ENCODE results near the gene COL5A1.
"Not testable (repeated sequence)": the region's sequence is repeated elsewhere in the genome, so short reads cannot be mapped to it uniquely, and the experiment has no call there.

COL5A1 gene

DNA sequence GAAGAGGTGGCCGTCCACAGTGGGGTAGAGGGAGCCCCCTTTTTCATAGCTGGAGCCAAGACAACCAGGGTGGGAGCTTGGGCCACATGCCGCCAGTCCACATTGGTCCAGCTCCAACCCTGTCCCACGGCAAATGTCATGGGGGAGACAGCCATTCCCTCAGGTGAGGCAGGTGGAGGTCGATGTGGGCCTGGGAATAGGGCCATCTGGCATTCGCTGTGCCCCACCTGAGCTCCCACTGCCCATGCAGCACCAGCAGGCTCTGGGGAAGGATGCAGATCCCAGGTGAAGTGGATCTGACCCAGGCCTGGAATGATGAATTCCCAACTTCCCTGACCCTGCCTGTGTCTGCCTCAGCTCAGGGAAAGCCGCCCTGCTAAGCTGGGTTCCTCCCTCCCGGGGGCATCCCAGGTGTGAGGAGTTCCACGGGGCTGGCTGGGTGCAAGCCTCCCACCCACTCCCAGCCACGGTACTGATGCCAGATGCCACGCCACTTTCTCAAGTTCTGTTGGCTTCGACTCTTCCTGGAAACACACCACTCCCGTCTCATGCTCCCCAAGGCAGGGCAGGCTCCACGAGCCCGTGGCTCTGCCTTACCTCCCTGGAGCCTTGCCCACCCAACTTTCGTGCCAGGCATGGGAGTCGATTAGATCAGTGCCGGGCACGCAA lies 213.8 kb downstream of the COL5A1 start:
- DNase-seq (ENCODE audit: extremely low spot score) = no peak
- ChIA-PET POLR2A (no interaction called here), CTCF (interaction anchor here (1.7 kb wide), 1 partner anchor 10 kb away, joined by 4 read pairs; no protein-coding TSS in a partner anchor)
- TF ChIP-seq CTCF (IDR thresholded peaks at IDR 0.05; ENCODE audit: control extremely low read depth, extremely low read depth, low read depth, missing control alignments) = no peak

DNA sequence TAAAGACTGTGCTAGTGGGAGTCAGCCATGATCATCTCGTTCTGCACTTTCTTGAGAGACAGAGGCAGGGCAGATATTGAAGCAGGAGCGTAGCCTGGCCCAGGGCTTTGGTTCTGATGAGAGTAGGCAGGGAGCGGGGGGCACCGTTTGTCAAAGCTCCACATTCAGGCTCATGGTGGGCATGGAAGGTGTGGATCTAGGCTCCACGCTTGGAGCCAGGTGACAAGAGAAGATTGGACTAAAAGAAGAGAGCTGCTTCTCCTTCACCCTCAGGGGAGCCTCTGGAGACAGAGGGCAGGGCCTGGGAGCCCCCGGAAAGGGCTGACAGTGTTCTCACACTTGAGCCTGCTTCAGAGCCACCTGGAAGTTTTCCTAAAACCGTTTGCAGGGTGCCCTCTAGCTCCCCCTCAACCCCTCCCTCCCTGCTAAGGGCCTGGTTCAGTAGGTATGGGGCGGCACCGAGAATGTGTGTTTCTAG lies 214.3 kb downstream of the COL5A1 start:
- ChIA-PET POLR2A (no interaction called here), CTCF (no interaction called here)
- TF ChIP-seq CTCF (IDR thresholded peaks at IDR 0.05; ENCODE audit: control extremely low read depth, extremely low read depth, low read depth, missing control alignments) = no peak
- DNase-seq (ENCODE audit: extremely low spot score) = no peak

DNA sequence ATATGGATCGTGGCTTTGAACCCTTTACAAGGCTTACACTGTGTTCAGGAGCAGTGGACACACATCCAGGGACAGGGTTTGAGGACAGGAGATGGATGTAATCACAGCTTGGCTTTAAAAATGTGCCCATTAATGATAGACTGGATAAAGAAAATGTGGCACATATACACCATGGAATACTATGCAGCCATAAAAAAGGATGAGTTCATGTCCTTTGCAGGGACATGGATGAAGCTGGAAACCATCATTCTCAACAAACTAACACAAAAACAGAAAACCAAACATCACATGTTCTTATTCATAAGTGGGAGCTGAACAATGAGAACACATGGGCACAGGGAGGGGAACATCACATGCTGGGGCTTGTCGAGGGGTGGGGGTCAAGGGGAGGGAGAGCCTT lies 215.8 kb downstream of the COL5A1 start:
- POLR2A ChIA-PET, CTCF ChIA-PET: not testable (repeated sequence)

GRCh38 chr9:134858051-134858841 lies 216.6 kb downstream of the COL5A1 start:
- TF ChIP-seq CTCF (IDR thresholded peaks at IDR 0.05; ENCODE audit: control extremely low read depth, extremely low read depth, low read depth, missing control alignments) = peak; percentile 69
- ChIA-PET POLR2A (interaction anchor here (0.5 kb wide), 1 partner anchor 68 kb away, joined by 3 read pairs; no protein-coding TSS in a partner anchor), CTCF (interaction anchor here (0.6 to 1.6 kb wide), 4 partner anchors 18 to 169 kb away, joined by 3 to 7 read pairs (median 6); no protein-coding TSS in a partner anchor)
- DNase-seq (ENCODE audit: extremely low spot score) = peak; percentile 82

More for the DNA sequence above, 215.8 kb downstream of the COL5A1 start:
- not testable (repeated sequence) for DNase-seq (ENCODE audit: extremely low spot score)

- POLR2A ChIA-PET = no interaction called here
- no peak for TF ChIP-seq CTCF (IDR thresholded peaks at IDR 0.05; ENCODE audit: control extremely low read depth, extremely low read depth, low read depth, missing control alignments)
Observed at GRCh38 chr9:134860510-134860909, 218.9 kb downstream of the COL5A1 start.

GRCh38 chr9:134861595-134862334 lies 220.2 kb downstream of the COL5A1 start:
- CTCF ChIA-PET = no interaction called here
- DNase-seq (ENCODE audit: extremely low spot score) = no peak
- TF ChIP-seq CTCF (IDR thresholded peaks at IDR 0.05; ENCODE audit: control extremely low read depth, extremely low read depth, low read depth, missing control alignments) = no peak
- POLR2A ChIA-PET = no interaction called here

More at GRCh38 chr9:134860510-134860909, 218.9 kb downstream of the COL5A1 start:
- DNase-seq (ENCODE audit: extremely low spot score) = no peak
- CTCF ChIA-PET = no interaction called here
